Measurements from ENCODE around the gene SETD6.

Gene SETD6

GRCh38 chr16:58530179-58530578 is 14.9 kb downstream of the SETD6 start:
- DNase-seq (ENCODE audit: low read depth in 2 of 2), result no peak
- no peak overlapping the region for H3K4me3 ChIP-seq (replicated peaks in 1 of 2; ENCODE audit: low read depth in 2 of 2, low read length in 2 of 2)
- TF ChIP-seq, protein P1, sequence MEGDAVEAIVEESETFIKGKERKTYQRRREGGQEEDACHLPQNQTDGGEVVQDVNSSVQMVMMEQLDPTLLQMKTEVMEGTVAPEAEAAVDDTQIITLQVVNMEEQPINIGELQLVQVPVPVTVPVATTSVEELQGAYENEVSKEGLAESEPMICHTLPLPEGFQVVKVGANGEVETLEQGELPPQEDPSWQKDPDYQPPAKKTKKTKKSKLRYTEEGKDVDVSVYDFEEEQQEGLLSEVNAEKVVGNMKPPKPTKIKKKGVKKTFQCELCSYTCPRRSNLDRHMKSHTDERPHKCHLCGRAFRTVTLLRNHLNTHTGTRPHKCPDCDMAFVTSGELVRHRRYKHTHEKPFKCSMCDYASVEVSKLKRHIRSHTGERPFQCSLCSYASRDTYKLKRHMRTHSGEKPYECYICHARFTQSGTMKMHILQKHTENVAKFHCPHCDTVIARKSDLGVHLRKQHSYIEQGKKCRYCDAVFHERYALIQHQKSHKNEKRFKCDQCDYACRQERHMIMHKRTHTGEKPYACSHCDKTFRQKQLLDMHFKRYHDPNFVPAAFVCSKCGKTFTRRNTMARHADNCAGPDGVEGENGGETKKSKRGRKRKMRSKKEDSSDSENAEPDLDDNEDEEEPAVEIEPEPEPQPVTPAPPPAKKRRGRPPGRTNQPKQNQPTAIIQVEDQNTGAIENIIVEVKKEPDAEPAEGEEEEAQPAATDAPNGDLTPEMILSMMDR (IDR thresholded peaks at IDR 0.05; ENCODE audit: low read depth, low read length), result no peak

DNA sequence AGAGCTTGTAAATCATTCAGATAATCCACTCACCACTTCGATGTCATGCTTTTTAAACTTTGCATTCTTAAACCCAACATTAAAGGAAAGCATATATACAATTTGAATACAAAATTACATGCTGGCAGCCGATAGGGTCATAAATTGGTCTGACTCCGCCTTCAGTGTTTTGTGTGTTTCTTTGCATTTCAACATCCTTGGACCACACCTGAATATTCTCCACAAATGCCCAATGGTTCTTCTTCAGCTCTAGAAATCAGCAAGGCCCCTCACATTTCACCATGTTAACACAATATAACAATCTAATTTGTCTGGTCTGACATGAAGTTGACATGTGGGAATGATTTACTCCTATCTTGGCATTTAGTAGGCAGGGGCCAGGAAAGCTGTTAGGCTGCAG is 17.1 kb downstream of the SETD6 start:
- DNase-seq (ENCODE audit: low read depth in 2 of 2), result no peak
- H3K4me3 ChIP-seq (replicated peaks in 1 of 2; ENCODE audit: low read depth in 2 of 2, low read length in 2 of 2), result no peak overlapping the region
- TF ChIP-seq, protein P1 (IDR thresholded peaks at IDR 0.05; ENCODE audit: low read depth, low read length), result no peak

- H3K4me3 ChIP-seq (replicated peaks in 1 of 2; ENCODE audit: low read depth in 2 of 2, low read length in 2 of 2), result no peak overlapping the region
- no peak for DNase-seq (ENCODE audit: low read depth in 2 of 2)
- TF ChIP-seq, protein P1 (IDR thresholded peaks at IDR 0.05; ENCODE audit: low read depth, low read length), result no peak
These were observed 18.6 kb downstream of the SETD6 start for GRCh38 chr16:58533751-58534470.

DNA sequence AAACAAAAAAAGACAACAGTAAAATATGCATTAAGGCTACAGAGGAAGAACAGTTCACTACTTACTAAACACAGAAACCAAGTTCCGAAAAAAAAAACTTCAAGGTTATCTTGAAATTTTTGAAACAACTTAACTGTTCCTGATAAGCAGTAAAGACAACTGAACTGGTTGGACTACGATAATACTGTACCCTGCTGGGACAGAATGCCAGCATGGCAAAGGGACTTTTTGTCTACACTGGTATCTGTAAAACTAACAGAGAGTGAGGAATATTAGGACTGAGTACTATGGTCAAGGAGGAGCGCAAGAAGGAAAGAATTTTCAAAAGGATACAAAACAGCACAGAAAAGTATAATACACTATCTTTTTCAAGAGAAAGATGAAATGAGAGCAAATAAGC is 19.8 kb downstream of the SETD6 start:
- no peak overlapping the region for H3K4me3 ChIP-seq (replicated peaks in 1 of 2; ENCODE audit: low read depth in 2 of 2, low read length in 2 of 2)
- TF ChIP-seq, protein P1 (IDR thresholded peaks at IDR 0.05; ENCODE audit: low read depth, low read length), result no peak
- no peak for DNase-seq (ENCODE audit: low read depth in 2 of 2)

DNA sequence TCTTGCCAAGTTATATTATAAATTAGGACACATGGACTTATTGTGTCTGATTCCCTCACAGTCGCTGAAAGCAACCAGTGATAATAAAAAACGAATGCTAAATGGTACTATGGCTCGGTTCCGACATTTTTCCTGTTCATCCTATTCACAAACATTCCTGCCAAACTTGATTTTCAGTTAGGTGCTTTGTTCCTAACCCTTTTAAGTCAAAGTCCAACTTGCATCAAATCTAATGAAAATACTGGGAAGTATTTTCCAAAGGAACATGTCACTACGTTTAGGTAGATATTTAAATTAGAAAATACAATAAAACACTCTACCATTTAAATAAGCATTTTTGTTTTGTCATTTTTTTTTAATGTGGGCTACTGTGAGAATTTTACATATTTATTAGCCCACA is 21.0 kb downstream of the SETD6 start:
- H3K4me3 ChIP-seq (replicated peaks in 1 of 2; ENCODE audit: low read depth in 2 of 2, low read length in 2 of 2), result no peak overlapping the region
- no peak for DNase-seq (ENCODE audit: low read depth in 2 of 2)
- TF ChIP-seq, protein P1 (IDR thresholded peaks at IDR 0.05; ENCODE audit: low read depth, low read length), result no peak

GRCh38 chr16:58537124-58537906 is 22.0 kb downstream of the SETD6 start:
- DNase-seq (ENCODE audit: low read depth in 2 of 2), result no peak
- no peak overlapping the region for H3K4me3 ChIP-seq (replicated peaks in 1 of 2; ENCODE audit: low read depth in 2 of 2, low read length in 2 of 2)
- TF ChIP-seq, protein P1 (IDR thresholded peaks at IDR 0.05; ENCODE audit: low read depth, low read length), result no peak
